Urothelium cell line (cell line): ENCODE data around the gene PRIM1.
"Not testable (repeated sequence)": the region's sequence is repeated elsewhere in the genome, so short reads cannot be mapped to it uniquely, and the experiment has no call there.

Source experiments
- DNase-seq: peaks from one replicate; pipeline ENCODE4 v3.0.0; 2011; ENCODE audit warnings: low spot score, mixed read lengths
- FAIRE-seq: peaks from 2 replicates; lab custom pipeline; 2011; peaks lifted over from hg19 to GRCh38; lab: Jason Lieb, UNC

Gene PRIM1

GRCh38 chr12:56761812-56762211 is 9.7 kb upstream of the PRIM1 start:
- DNase-seq, result no peak
- no peak for FAIRE-seq

DNA sequence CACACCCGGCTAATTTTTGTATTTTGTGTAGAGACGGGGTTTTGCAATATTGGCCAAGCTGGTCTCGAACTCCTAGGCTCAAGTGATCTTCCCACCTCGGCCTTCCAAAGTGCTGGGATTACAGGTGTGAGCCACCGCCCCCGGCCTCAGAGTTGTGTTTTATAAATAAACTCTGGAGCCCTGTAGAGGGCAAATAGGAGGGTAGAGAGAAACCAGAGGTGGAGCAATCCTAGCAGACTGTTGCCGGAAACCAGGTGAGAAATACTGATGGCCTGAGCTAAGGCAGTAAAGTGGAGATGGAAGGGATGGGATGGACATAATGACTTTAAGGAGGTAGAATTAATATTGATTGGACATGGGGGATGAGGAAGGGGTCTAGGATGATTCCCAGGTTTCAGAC is 8.3 kb upstream of the PRIM1 start:
- FAIRE-seq (no peak), DNase-seq (no peak)

DNA sequence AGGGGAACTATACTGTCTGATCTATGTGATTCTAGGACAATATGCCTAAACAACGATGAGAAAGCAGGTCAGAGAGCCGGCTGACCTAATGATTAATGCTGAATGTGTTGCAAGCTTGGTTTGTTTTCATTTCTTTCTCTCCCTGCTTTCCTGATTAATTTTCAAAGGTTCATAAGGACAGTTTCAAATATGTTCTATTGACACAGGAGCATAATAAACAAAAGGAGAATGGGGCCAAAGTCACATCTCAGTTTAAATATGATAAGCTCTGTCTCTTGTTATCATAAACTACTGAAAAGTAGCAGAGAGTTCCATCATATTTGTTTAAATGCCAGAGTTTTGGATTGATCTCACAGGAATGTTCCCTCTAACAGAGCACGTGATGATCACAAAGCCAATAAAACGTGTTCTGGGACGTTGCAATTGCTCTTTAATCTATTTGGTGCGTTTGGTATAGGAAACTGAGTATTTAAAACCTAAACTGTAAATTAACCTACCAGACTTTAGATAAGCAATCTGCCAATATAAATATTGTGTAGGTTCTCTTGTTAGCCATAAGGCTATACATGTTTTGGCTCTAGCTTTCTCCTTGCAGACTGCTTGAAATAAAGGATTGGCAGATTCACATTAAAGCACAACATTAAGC is 7.3 kb upstream of the PRIM1 start:
- FAIRE-seq, result no peak

GRCh38 chr12:56758728-56759262 is 6.7 kb upstream of the PRIM1 start:
- DNase-seq (no peak), FAIRE-seq (no peak)

More for the DNA sequence above, 7.3 kb upstream of the PRIM1 start:
- no peak for DNase-seq

DNA sequence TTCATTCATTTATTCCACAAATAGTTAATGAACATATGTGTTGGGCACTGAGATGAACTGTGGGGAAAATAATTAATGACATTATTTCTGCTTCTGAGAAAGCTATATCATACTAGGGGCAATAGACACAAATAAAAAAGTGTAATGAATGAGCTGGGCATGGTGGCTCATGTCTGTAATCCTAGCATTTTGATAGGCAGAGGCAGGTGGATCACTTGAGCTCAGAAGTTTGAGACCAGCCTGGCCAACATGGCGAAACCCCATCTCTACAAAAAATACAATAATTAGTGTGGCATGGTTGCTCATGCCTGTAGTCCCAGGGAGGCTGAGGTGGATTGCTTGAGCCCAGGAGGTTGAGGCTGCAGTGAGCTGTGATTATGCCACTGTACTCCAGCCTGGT is 5.8 kb upstream of the PRIM1 start:
- DNase-seq, FAIRE-seq: not testable (repeated sequence)

DNA sequence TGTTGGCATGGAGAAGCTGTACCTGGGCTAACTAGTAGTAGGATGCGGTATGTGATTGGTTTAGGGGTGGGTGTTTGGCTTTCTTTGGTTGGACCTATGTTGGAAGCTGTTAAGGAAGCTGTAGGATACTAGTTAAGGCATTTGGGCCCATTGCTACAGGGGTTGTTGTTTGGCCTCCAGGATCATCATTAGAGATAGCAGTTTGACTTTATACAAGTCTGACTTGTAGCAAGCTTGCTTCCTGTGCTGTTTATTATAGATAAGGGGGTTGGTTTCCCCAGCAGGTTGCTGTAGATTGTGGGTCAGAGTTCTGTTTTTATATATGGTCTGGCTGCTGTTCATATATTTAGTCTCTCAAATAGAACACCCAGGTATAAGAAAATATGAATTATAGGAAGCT is 1.4 kb upstream of the PRIM1 start:
- no peak for FAIRE-seq
- DNase-seq, result no peak

- FAIRE-seq, DNase-seq: not testable (repeated sequence)
Observed at GRCh38 chr12:56750596-56750995, 1.5 kb downstream of the PRIM1 start.

DNA sequence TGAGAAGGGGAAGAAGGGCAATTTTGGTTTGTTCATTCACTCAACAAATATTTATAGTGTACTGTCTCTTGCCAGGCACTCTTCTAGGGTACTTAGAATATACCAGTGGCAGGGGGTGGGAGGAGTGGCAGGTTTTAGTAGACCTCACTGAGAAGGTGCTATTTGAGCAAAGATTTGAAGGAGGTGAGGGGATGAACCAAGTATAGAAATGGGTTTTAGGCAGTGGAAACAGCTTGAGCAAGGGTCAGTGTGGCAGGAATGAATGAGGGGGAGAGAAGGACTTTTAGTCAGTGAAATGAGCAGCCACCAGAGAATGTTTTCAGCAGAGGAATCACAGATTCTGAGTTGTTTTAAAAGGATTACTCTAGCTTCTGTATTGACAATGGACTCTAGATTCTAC is 2.3 kb downstream of the PRIM1 start:
- DNase-seq (no peak), FAIRE-seq (no peak)

DNA sequence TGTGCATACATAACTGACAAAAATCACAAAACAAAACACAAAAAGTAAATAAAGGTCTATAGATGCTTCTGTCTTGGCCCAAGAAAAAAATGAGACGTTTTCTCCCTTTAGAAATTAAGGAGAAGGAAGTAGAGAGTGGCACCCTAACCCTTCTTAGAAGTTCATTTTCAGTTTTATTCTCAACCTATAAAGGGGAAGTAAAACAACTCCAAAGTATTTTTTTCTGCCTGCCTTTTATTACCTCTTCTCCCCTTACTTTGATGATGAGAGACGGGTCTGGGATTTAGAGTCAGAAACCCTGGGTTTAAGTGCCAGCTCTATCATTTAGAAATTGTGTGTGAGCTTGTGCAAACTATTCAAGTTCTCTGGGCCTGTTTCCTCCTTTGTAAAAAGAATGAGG is 2.8 kb downstream of the PRIM1 start:
- DNase-seq, result no peak
- FAIRE-seq, result no peak

GRCh38 chr12:56728139-56728861 is 23.8 kb downstream of the PRIM1 start:
- DNase-seq (no peak), FAIRE-seq (no peak)

- not testable (repeated sequence) for DNase-seq, FAIRE-seq
Observed at GRCh38 chr12:56726196-56726675, 25.9 kb downstream of the PRIM1 start.

- DNase-seq, result no peak
- FAIRE-seq, result no peak
Observed at GRCh38 chr12:56725723-56726102, 26.4 kb downstream of the PRIM1 start.

DNA sequence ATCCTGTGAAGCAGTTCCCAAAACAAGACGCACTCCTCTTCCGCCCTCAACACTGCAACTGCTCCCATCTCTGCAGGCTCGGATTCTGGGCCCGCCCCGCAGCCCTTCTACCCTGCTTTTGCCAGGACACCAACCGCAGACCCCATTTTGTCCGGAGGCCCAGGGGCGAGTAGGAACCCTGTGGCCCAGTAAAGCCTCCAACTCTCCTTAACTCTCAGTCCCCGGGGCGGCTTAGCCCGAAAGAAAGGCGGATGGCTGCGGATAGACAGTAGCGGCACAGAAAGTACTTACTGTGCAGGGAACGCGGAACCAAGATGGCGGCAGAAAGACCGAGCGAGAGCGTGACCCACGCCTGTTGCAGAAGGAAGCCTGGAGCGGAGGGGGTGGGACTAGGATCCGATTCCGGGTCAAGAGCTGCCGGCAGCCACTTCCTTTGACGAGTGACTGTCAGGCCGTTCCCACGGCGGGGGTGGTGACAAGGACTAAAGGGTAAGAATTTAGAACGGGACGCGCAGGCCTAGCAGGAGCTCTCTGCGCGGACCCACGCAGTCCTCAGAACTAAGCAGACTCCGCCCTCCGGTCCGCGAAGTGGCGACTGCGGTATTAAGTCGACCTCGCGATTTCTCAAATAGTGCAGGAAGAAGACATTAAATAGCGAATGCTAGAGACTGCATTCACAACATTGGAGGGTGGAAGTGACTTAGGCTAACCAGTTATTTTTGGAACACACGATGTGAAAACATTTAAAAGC is 27.0 kb downstream of the PRIM1 start, which contains the start of gene NACA:
TSS of gene NACA (minus strand) at position 328 of the 751 bp plus-strand sequence. CDS start 778 bp downstream, outside the sequence.
- DNase-seq, result peak; percentile 98
- FAIRE-seq, result no peak

DNA sequence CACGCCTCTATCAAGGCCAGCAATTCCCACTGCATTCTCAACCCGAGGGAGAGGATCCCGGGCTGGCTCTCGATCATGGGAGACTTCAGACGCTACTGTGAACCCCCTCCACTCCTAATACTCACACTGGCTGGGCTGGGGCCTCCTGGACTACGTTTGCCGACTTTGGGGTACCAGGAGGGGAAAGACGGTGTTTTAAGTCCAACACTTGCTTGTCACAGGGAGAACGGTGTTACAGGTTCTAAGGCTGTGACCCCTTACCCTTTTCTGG is 27.5 kb downstream of the PRIM1 start:
- FAIRE-seq (no peak), DNase-seq (peak; percentile 28)

DNA sequence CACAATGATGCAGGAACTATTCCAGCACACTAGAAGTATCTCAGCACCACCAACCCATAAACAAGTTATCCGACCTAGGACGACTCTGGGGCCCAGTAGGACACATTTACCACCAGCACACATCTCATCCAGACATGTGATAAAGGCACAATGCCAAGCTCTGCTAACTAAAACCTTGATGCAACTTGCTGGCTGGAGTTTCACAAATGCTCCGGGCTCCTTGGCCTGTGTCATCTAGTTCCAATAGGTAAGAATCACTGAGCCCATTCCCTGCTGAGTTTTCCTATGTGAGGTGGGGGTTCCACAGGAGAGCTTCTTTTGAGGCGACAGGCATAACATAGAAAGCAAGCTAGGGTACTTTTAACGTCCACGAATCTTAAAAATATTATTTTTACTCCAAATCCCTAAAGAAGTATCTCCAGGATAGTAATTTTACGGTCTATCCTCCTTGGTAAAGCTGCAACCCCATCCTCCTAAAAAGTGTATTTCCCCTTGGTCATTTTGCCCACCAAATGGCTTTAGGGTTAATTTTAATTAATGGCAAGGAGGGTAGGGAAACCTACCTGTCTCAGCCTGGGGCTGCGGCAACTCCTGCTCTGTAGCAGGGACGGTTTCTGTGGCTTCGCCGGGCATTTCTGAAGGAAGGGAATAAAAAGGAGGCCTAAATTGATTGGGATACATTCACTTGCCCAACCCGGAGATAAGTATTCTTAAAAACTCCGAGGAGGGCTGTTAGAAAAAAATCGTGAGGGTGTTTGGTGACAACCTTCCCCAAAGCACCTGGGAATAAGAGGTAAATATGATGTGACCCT is 28.0 kb downstream of the PRIM1 start:
- no peak for FAIRE-seq
- no peak for DNase-seq

DNA sequence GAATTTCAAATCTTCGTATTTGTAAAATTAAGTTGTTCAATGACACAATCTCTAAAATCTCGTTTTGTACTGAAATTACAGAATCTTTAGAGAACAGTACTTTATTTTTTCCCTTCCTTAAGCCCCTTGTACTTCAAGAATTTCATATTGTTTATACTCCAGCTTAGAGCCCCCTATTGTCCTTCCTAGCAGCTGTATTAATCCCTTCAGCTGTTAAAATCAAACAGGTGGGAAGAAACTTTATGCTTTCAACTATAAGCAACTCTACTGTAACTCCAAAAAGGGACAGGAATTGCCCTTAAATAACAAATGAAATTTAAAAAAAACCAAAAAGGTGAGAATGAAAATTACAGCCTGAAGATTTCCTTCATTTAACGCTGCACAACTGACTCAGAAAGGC is 28.8 kb downstream of the PRIM1 start:
- no peak for DNase-seq
- FAIRE-seq, result no peak

DNA sequence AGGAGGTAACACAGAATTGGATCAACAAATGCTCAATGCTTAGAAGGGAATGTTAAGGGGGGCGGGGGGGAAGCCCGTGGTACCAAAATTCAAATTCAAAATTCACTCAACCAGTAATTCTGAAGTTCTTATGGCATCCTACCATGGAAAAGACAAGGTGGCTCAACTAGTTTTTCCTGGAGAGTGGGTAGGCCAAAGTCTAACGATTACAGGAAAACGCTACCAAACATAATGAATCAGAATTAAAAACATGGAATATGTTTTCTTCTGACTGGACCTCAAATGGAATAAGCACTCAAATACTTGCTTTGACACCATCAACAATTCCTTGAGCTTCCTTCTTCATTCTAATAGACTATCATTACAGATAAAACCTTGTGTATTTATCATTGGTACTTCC is 29.3 kb downstream of the PRIM1 start:
- FAIRE-seq (no peak), DNase-seq (no peak)

GRCh38 chr12:56721721-56722120 is 30.4 kb downstream of the PRIM1 start:
- FAIRE-seq (no peak), DNase-seq (no peak)

GRCh38 chr12:56721216-56721615 is 30.9 kb downstream of the PRIM1 start:
- no peak for FAIRE-seq
- DNase-seq, result no peak

- DNase-seq (no peak), FAIRE-seq (no peak)
Observed at GRCh38 chr12:56720731-56721151, 31.4 kb downstream of the PRIM1 start.

DNA sequence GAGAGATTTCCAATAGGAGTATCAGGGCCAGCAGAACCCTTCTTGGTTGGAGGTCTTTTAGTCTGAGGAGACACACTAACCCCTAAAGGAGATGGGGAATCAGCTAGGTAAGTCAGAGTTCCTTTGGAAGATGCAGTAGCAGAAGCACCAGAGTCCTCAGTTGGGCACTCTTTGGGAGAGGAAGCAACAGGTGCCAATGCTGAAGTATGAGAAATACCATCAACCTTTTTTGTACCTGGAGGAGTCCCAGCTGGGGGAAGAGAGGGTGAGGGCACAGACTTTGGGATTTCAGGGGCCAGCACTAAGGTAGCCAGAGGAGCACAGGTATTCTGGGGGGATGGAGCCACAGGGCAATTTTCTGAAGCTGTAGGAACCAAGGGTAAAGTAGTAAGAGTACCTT is 33.1 kb downstream of the PRIM1 start:
- FAIRE-seq, result no peak

More for the DNA sequence above, 33.1 kb downstream of the PRIM1 start:
- DNase-seq, result no peak
